RWPE2 (cell line): ENCODE results near the gene SCUBE1.
A peak's percentile ranks its signal among the peaks of the same experiment; 100 is the strongest.

Experiments
- ATAC-seq: fragments of 200-7000 bp; cut with Tn5 transposase; 3 replicates; pipeline ENCODE4 v1.9.1; 2021; ENCODE audit warnings: low read depth
- DNase-seq: peaks from one replicate; pipeline ENCODE4 v3.0.0-alpha.2; 2020; ENCODE audit warnings: low spot score
- H3K27ac ChIP-seq: fragments of 450-650 bp; 2 replicates; pipeline ENCODE4 v1.5.1; 2017; ENCODE audit warnings: mild to moderate bottlenecking; ENCODE audit not compliant: poor library complexity, severe bottlenecking
- H3K27me3 ChIP-seq: fragments of 250-450 bp; sonication (Bioruptor Pico); 2 replicates; pipeline ENCODE4 v1.5.1; 2021; ENCODE audit warnings: mild to moderate bottlenecking, moderate library complexity; ENCODE audit not compliant: insufficient read depth, poor library complexity, severe bottlenecking
- H3K36me3 ChIP-seq: fragments of 250-450 bp; sonication (Bioruptor Pico); 2 replicates; pipeline ENCODE4 v1.5.1; 2020; ENCODE audit warnings: low read depth, mild to moderate bottlenecking, moderate library complexity
- H3K4me1 ChIP-seq: fragments of 250-450 bp; sonication (Bioruptor Pico); 2 replicates; pipeline ENCODE4 v1.5.1; 2021; ENCODE audit warnings: mild to moderate bottlenecking, moderate library complexity; ENCODE audit not compliant: insufficient read depth, poor library complexity, severe bottlenecking
- H3K4me3 ChIP-seq: fragments of 250-450 bp; sonication (Bioruptor Pico); 2 replicates; pipeline ENCODE4 v1.5.1; 2021; ENCODE audit warnings: mild to moderate bottlenecking, moderate library complexity; ENCODE audit not compliant: severe bottlenecking
- H3K9me3 ChIP-seq: fragments of 250-450 bp; sonication (Bioruptor Pico); 2 replicates; pipeline ENCODE4 v1.5.1; 2021; ENCODE audit warnings: mild to moderate bottlenecking, moderate library complexity; ENCODE audit not compliant: severe bottlenecking
- CTCF ChIP-seq: fragments of 450-650 bp; IDR thresholded peaks from one replicate; pipeline ENCODE4 v1.5.1; 2017; ENCODE audit warnings: mild to moderate bottlenecking, moderate library complexity; ENCODE audit not compliant: poor library complexity, severe bottlenecking

SCUBE1 gene

GRCh38 chr22:43349636-43350035 lies 6.5 kb upstream of the SCUBE1 start:
- Histone ChIP-seq H3K27me3 (peaks cover 18% of the 10 kb centered on the region), H3K27ac (no peak overlapping the region), H3K4me3 (no peak overlapping the region), H3K4me1 (no peaks in the 10 kb centered on the region), H3K36me3 (no peaks in the 10 kb centered on the region), H3K9me3 (no peaks in the 10 kb centered on the region)
- no peak for ATAC-seq
- no peak for TF ChIP-seq CTCF
- DNase-seq: no peak

DNA sequence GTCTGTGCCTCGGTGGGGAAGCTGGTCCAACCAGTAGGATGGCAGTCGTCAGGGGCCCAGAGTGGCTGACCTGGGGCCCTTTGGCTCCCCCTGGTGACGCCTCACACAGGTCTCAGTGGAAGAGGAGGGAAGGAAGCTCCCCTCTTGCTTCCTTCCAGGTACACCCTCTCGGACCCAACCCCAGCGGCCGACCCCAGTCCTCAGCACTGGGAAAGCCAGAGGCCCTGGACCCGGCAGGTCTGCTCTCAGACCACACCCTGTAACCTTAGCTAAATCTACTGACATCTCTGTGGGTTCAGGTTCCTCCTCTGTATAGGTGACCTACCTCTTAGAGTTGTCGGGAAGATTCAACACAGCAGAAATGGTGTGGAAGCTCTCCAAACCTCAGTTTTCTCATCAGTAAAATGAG lies 3.4 kb upstream of the SCUBE1 start:
- Histone ChIP-seq H3K27ac (no peak overlapping the region), H3K36me3 (no peaks in the 10 kb centered on the region), H3K4me3 (no peak overlapping the region), H3K27me3 (peaks cover 40% of the 10 kb centered on the region), H3K9me3 (no peaks in the 10 kb centered on the region), H3K4me1 (no peaks in the 10 kb centered on the region)
- TF ChIP-seq CTCF: peak; percentile 71
- ATAC-seq (peak; percentile 69; the same call in 2 of the 3 replicates), DNase-seq (no peak)

GRCh38 chr22:43345761-43346301 lies 2.7 kb upstream of the SCUBE1 start:
- no peak for TF ChIP-seq CTCF
- peaks cover 47% of the 10 kb centered on the region for H3K27me3 ChIP-seq
- no peaks in the 10 kb centered on the region for H3K9me3 ChIP-seq
- ATAC-seq: no peak
- no peak overlapping the region for H3K4me3 ChIP-seq
- no peak for DNase-seq
- no peaks in the 10 kb centered on the region for H3K36me3 ChIP-seq
- no peaks in the 10 kb centered on the region for H3K4me1 ChIP-seq
- no peak overlapping the region for H3K27ac ChIP-seq

DNA sequence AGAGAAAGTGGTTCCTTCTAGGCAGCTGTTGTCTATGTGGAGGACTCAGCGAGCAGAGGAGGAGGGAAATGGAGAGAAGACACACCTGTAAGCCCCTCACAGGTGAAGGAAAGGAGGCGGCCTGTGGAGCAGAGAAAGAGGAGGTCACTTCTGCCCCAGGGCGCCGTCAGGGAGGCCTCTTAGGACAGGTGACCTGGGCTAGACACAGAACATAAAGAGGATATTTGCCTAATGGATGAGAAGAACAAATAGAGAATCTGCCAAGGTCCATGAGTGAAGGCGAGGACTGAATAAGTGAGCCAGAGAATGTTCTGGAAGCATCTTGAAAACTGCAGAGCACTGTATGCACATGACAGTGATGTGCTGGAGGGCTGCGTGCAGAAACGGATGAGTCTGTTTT lies 2.2 kb upstream of the SCUBE1 start:
- no peak for TF ChIP-seq CTCF
- peaks cover 52% of the 10 kb centered on the region for H3K27me3 ChIP-seq
- ATAC-seq (no peak), DNase-seq (no peak)
- H3K9me3 ChIP-seq: no peaks in the 10 kb centered on the region
- H3K27ac ChIP-seq: no peak overlapping the region
- no peak overlapping the region for H3K4me3 ChIP-seq
- no peaks in the 10 kb centered on the region for H3K4me1 ChIP-seq
- H3K36me3 ChIP-seq: no peaks in the 10 kb centered on the region

DNA sequence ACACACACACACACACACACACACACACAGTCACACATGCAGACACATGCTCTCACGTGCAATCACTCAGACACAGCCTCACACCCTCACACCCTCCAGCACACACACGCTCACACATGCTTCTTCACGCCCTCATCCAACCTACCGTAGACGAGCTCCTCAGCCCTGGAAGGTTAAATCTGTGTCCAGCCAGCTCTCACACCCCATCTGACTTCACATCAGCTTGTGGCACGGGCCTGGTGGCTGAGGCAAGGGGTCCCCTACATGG lies 1.3 kb upstream of the SCUBE1 start:
- no peak for TF ChIP-seq CTCF
- H3K27ac ChIP-seq: no peak overlapping the region

More for the DNA sequence above, 1.3 kb upstream of the SCUBE1 start:
- Histone ChIP-seq H3K4me3 (no peak overlapping the region), H3K27me3 (peaks cover 55% of the 10 kb centered on the region), H3K9me3 (no peaks in the 10 kb centered on the region), H3K4me1 (no peaks in the 10 kb centered on the region), H3K36me3 (no peaks in the 10 kb centered on the region)
- ATAC-seq (no peak), DNase-seq (no peak)
